DMS114 treated with DMSO at 0.1 percent for 48 hours (cell line): ENCODE data around the gene ZBTB20.

Source experiments
- DNase-seq: peaks from one replicate; lab custom pipeline; 2025; ENCODE audit not compliant: unreplicated experiment; lab: John Stamatoyannopoulos, UW

The ZBTB20 gene

DNA sequence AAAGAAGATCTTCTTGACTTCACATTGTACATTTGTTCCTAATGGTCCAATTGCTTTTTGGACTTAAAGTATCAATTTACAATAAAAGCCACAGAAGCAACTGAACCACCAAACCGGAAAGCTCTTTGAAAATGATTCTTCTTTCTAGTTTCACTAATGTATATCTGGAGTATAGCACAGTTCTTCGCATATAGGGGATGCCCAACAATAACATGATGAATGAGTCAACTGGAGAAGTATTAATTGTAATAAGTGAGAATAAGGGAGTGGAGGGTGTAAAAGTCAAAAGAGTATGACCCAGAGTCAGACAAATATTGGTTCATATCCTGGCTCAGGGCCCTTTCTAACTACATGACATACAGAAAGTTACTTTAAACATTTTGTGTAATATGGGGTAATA is 425.2 kb downstream of the ZBTB20 start:
- DNase-seq: no peak

- no peak for DNase-seq
These were observed 425.9 kb downstream of the ZBTB20 start for GRCh38 chr3:114721209-114721608.

DNA sequence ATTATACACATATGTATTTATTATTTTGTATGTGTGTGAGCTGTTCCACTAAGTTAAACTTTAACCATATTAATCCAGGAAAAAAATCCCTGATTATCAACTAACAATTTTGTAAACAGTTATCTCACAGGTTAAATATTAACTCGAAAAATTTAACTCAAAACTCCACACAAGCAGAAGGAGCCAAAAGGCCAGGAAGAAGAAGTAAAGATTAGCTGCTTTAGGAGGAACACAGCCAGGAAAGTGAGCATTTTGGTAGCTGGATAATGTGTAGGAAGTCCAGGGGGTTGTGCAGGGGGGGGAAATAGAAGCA is 428.2 kb downstream of the ZBTB20 start:
- no peak for DNase-seq

- DNase-seq: no peak
These were observed 428.8 kb downstream of the ZBTB20 start for GRCh38 chr3:114718071-114718897.

DNA sequence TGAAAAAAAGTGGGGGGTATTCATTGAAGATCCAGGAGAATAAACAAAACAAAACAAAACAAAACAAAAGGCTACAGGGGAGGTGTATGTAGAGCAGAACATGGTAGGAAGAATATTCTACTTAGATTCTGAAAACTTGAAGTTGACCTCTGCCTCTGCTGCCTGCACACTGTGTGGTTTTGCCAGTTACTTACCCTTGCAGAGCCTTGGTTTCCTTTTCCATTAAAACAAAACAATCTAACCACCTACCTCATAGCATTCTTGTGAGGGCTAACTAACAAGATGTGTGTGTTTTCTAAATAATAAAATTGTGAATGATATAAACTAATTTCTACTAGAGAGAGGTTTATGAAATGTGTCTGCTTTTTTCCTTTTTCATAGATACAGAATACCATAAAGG is 430.2 kb downstream of the ZBTB20 start:
- DNase-seq: no peak

GRCh38 chr3:114716126-114716525 is 431.0 kb downstream of the ZBTB20 start:
- no peak for DNase-seq

GRCh38 chr3:114714957-114715460 is 432.1 kb downstream of the ZBTB20 start:
- no peak for DNase-seq

DNA sequence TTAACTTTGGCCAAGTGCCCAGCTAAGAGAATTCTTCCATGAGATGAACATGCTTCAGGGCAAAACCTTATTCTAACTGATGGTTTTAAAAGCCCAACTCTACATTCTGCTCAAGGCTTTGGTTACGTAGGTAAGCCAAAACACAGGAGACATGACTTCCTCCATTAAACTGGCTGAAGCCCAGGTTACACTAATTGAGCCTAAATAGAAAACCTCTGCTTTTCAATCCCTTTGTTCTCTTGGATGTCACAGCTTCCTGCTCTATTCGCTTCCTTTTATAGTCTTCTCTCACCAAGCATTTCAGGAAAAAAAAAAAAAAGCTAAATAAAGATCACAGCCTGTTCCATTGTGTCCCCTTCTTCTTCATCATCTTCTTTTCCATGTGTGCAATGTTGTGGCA is 432.9 kb downstream of the ZBTB20 start:
- no peak for DNase-seq

DNA sequence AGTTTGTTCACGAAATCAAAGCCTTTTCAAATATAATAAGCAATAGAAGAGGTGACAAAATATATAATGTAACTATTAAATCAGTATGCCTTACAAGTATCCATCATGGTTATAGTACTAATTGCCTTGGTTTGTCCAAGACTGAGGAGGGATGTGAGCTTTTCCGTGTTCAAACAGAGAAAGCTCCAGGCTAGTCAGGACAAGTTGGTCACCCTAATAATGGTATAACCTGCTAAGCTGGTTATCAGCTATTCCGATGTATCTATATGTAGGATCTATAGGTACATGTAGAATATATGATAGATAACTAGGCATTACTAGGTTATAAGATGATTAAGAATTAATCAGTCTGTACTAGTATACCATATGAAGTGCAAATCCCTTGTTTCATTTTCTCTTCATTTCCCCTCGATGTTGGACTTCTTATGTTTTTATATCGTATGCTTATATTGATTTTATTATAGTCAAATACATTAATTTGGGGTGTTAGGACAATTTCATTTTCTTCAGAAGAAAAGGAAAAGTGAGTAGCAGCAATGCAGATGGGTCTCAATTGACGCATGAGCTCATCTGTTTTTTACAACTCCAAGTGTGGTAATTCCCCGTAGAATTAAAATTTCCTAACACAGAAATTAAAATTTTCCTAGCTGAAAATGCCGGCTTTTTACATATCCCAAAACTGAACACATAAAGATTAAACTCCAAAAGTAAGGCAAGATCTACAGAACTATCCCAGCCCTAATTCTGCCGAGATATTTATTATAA is 434.2 kb downstream of the ZBTB20 start:
- DNase-seq: no peak

GRCh38 chr3:114711321-114711886 is 435.7 kb downstream of the ZBTB20 start:
- DNase-seq: no peak

DNA sequence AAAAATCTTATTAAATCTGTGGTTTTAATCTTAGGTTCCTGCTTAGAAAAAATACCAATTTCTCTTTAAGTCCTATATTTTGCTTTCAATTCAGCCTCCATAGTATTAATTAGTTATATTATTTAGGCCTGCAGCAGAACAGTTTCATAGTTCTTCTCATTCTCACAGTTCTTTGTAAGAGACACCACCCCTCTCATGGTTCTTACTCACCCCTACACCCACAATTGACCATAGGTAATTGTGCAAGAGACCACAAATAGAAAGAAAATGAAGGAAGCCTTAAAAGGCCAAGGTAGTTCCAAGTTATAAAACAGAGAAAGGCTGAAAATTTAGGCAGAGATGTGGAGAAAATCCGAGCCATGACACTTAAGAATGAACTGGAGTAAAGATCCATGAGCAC is 438.0 kb downstream of the ZBTB20 start:
- DNase-seq: no peak

GRCh38 chr3:114707252-114707860 is 439.7 kb downstream of the ZBTB20 start:
- no peak for DNase-seq

DNA sequence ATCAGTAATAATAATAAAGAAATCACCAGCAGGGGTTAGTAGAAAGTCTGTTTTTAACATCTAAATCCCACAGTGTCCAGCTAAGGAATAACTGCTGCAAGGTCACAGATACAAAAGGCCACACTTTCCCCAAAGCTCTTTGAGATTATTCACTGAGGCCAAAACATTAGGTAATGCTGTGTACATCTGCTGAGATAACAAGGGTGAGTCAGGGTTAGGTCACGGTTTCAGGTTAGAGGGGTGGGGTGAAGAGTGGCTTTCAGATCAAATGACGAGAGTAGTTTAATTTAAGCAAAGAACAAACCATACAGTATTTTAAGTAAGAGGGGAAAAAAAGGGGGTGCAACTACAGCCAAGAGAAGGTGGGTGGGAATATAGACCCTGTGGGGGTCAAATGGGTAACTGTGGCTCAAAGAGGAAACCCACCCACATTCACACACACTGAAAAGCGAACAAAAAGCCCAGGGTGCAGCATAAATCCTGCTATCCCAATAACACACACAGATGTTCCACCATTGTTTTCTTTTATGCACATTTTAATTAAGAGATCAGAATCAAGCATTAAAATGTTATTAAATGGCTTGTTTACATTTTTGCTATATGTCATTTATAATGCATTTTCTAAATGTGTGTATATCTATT is 440.4 kb downstream of the ZBTB20 start:
- DNase-seq: no peak

GRCh38 chr3:114700637-114701234 is 446.4 kb downstream of the ZBTB20 start:
- no peak for DNase-seq

DNA sequence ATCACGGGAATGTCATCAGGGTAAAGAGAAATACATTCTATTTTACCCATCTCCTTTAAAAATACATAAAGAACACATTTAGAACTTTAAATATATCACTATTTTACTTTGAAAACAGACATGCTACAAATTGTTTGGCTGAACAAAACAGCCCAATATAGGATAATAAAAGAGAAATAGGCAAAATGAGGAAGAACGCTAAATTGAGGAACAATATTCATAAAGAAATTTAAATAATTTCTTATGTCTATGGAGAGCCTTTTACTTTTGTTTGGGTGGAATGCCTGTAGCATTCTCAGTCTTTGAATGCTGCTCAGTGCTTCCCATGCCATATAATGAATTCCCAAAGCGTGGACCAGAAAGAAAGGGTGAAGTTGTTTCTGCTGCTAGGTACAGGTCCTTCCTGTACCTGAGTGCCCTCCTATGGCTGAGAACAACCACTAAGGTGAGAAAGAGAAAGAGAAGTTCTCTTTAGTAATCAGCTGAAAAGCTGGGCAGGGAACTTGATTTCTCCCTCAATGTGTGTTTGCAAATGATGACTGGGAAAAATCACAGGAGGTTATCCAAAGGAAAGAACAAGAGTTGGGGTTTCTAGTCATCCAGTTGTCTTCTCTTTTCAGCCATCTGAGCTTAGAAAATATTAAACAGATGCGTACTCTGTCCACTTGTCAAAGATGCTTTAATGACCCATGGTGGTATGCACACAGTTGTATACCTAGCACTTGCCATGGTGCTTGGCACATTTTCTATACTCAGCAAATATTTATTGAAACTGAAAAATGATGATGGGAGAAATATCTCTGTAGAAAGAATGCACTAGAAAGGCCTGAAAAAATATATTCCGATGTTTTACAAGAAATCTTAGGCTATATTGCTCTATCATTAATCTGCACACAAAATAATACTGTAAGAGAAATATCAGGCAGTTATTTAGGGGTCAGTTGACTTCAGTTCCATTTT is 448.7 kb downstream of the ZBTB20 start:
- no peak for DNase-seq

- no peak for DNase-seq
These were observed 449.7 kb downstream of the ZBTB20 start for GRCh38 chr3:114697401-114697800.

DNA sequence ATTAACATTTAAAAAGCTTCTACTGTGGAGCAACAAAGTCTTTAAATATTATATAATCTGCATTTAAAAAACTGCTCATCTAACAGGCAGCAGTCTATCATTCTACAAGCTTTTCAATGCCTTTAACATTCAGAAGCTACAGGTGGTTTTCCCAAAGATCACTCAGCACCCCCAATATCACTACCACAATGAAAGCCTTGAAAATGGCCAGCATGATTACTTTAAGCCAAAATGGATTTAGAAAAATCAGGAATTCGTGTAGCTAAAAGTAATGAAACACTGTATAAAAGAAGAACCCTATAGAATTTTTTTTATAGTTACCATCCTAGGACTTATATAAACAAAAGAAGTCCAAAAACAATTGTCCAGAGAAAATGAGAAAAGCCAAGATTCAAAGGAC is 452.8 kb downstream of the ZBTB20 start:
- DNase-seq: no peak

- DNase-seq: no peak
These were observed 455.2 kb downstream of the ZBTB20 start for GRCh38 chr3:114691871-114692270.

DNA sequence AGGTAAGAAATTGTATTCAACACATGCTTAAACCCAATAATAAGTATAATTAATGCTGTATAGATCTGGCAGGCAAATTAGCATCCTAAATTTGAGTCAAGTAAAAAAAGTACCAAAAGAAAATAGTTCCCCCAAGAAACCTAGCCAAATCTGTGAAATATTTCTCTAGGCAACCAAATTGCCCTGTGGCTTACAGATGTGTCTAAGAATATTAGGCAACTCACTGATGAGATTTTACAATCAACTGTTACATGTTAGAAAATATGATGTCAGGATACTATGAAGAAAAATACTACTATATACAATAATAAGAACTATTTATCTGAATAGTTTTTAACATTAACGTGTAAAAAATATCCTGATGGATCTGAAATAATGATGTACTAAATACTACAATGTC is 456.2 kb downstream of the ZBTB20 start:
- DNase-seq: no peak

- DNase-seq: no peak
These were observed 459.9 kb downstream of the ZBTB20 start for GRCh38 chr3:114687151-114687550.
